Gastrocnemius medialis (tissue), 4 donors: ENCODE measurements around the gene SATB2.

ENCODE experiments used
- POLR2A ChIP-seq, 2 donors: fragments of 450-650 bp; IDR thresholded peaks; one replicate each; pipeline ENCODE4 v1.6.1; 2017; ENCODE audit warnings: antibody characterized with exemption in 2 of 2, mild to moderate bottlenecking in 2 of 2, moderate library complexity in 2 of 2
- TF ChIP-seq, protein P1 (sequence below), 5 experiments: fragments of 450-650 bp in 3 of 5; fragments of 200-600 bp in 2 of 5; sonication (generic) in 2 of 5; IDR thresholded peaks in 4 of 5; conservative IDR thresholded peaks in 1 of 5; 1 replicate in 4 of 5; 2 replicates in 1 of 5; pipeline ENCODE4 v1.5.1; 2016 to 2019; ENCODE audit warnings: antibody characterized with exemption in 5 of 5, mild to moderate bottlenecking in 3 of 5, moderate library complexity in 3 of 5

DNA sequence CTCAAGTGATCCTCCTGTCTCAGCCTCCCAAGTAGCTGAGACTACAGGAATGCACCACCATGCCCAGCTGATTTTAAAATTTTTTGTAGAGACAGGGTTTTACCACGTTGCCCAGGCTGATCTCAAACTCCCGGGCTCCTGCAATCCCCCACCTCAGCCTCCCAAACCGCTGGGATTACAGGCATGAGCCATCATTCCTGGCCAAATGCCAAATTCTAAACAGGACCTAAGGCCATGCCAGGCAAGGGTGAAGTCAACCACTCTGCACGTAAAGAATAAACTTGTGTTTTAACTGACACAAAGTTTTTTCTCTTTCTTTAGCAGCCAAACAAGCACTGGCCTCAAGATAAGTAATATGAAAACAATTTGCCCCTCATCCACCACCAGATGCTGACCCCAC, 37.4 kb upstream of the SATB2 start:
- TF ChIP-seq, protein P1, sequence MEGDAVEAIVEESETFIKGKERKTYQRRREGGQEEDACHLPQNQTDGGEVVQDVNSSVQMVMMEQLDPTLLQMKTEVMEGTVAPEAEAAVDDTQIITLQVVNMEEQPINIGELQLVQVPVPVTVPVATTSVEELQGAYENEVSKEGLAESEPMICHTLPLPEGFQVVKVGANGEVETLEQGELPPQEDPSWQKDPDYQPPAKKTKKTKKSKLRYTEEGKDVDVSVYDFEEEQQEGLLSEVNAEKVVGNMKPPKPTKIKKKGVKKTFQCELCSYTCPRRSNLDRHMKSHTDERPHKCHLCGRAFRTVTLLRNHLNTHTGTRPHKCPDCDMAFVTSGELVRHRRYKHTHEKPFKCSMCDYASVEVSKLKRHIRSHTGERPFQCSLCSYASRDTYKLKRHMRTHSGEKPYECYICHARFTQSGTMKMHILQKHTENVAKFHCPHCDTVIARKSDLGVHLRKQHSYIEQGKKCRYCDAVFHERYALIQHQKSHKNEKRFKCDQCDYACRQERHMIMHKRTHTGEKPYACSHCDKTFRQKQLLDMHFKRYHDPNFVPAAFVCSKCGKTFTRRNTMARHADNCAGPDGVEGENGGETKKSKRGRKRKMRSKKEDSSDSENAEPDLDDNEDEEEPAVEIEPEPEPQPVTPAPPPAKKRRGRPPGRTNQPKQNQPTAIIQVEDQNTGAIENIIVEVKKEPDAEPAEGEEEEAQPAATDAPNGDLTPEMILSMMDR (IDR thresholded peaks at IDR 0.05 in 4 of 5, conservative IDR thresholded peaks at IDR 0.05 in 1 of 5), result no peak
- TF ChIP-seq POLR2A (IDR thresholded peaks at IDR 0.05), result no peak
